GM21786 (cell line): ENCODE data around the gene ARHGEF19.

Source experiments
- ATAC-seq: cut with Tn5 transposase; IDR thresholded peaks from one replicate; pipeline ENCODE4 v1.9.1; 2021; ENCODE audit not compliant: unreplicated experiment

Gene ARHGEF19

GRCh38 chr1:16244650-16245285 is 32.3 kb upstream of the ARHGEF19 start:
- ATAC-seq = no peak

- no peak for ATAC-seq
These were observed 31.6 kb upstream of the ARHGEF19 start for GRCh38 chr1:16243936-16244649.

- no peak for ATAC-seq
These were observed 30.8 kb upstream of the ARHGEF19 start for GRCh38 chr1:16243215-16243610.

GRCh38 chr1:16242556-16243214 is 30.2 kb upstream of the ARHGEF19 start:
- ATAC-seq = no peak

GRCh38 chr1:16241221-16241708 is 28.8 kb upstream of the ARHGEF19 start:
- ATAC-seq = no peak

GRCh38 chr1:16239972-16240491 is 27.6 kb upstream of the ARHGEF19 start:
- no peak for ATAC-seq

GRCh38 chr1:16237343-16237830 is 24.9 kb upstream of the ARHGEF19 start:
- ATAC-seq = no peak

- ATAC-seq = peak; percentile 65
These were observed 24.3 kb upstream of the ARHGEF19 start, which contains the start of gene CPLANE2 for GRCh38 chr1:16236511-16237342. Gene CPLANE2, minus strand, starts transcription at chr1:16237183. Its CDS starts 441 bp downstream, at chr1:16236742.

GRCh38 chr1:16235944-16236510 is 23.6 kb upstream of the ARHGEF19 start:
- peak; percentile 45 for ATAC-seq

GRCh38 chr1:16235347-16235746 is 22.9 kb upstream of the ARHGEF19 start:
- no peak for ATAC-seq

GRCh38 chr1:16233431-16233830 is 21.0 kb upstream of the ARHGEF19 start:
- ATAC-seq = no peak

- ATAC-seq = no peak
These were observed 19.9 kb upstream of the ARHGEF19 start for GRCh38 chr1:16232316-16232710.

GRCh38 chr1:16231331-16232315 is 19.2 kb upstream of the ARHGEF19 start:
- ATAC-seq = no peak

- no peak for ATAC-seq
These were observed 18.3 kb upstream of the ARHGEF19 start for GRCh38 chr1:16230744-16231143.

GRCh38 chr1:16229976-16230740 is 17.7 kb upstream of the ARHGEF19 start:
- no peak for ATAC-seq

GRCh38 chr1:16226490-16227179 is 14.2 kb upstream of the ARHGEF19 start:
- ATAC-seq = no peak

GRCh38 chr1:16226129-16226489 is 13.7 kb upstream of the ARHGEF19 start:
- no peak for ATAC-seq

GRCh38 chr1:16224472-16224871 is 12.0 kb upstream of the ARHGEF19 start:
- ATAC-seq = no peak
